Measurements from ENCODE around the gene DUXB. TPM values are rescaled to one million over a fixed set of nuclear protein-coding genes. Genes with fewer than 3 reads are reported as not detected.

DUXB gene, protein sequence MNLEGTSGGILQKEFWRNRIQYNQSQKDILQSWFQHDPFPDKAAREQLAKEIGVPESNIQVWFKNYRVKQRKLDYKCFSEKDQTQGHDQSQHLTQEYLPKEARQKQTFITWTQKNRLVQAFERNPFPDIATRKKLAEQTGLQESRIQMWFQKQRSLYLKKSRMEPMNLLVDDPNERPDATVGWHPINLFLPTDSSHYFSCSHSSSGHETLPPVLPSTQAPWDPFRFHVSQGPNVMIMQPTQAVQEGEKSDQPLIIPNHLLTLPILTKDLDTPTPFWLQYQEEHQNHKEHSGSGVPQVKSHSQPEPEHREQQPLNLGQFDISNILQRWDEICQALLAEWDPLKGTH
- not detected for total RNA-seq
- not detected for polyA plus RNA-seq
- 0 reads per million in 6 experiments for total RNA-seq

DNA sequence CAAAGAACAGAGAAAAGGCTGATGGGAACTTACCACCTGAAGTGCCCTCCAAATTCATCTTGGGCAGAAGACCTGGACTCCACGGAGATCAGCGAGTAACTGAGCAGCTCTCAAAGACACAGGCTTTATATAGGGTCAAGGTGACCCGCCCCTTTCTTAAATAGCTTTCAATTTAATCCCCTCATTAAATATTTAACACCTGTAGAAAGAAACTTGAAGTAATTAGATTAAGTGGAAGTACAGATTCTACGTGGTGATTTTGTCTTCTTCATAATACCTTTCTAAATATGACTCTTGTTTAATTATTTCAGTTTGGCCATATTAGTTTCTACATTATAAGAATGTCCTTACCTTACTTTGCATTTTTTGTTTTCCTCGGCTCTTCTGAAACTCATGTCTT, at the start of gene DUXB:
Gene DUXB, minus strand, starts transcription at position 101 of the 400 bp plus-strand sequence. Its CDS starts 43 bp downstream, at position 58.
- Mint-ChIP-seq H3K4me3 (no peak within 1 kb of the TSS), H3K4me1 (peaks cover 0 to 2% (median 0%) of the 10 kb centered on the region in 4 donors), H3K9me3 (no peaks in the 10 kb centered on the region), H3K27ac (no peak within 1 kb of the TSS), H3K27me3 (peaks cover 0 to 5% (median 0%) of the 10 kb centered on the region in 5 donors), H3K36me3 (no peaks in the 10 kb centered on the region)
- DNase-seq = no peak
- POLR2A ChIA-PET = no interaction called here
- ATAC-seq = no peak

DNA sequence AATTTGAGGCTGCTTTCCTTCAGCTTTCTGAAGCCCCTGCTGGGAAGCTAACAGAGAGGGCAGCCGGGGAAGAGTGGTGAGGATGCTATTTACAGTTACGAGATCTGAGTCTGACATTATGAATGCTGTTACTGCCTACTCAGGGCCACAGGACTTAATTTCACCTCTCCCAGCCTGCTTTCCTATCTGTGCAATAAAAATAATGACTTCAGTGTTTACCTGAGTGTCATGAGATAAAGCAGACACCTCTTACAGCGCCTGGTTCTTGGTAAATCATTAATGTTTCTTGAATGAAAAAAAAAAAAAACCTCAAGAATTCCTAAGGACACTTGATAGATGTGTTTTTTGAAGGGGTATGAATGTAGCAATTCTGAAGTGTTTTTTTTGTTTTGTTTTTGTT, 49.3 kb upstream of the DUXB start:
- H3K36me3 Mint-ChIP-seq = peaks cover 0 to 5% (median 0%) of the 10 kb centered on the region in 3 donors
- H3K4me3 Mint-ChIP-seq = no peak overlapping the region
- ATAC-seq (no peak), DNase-seq (no peak)
- peaks cover 15 to 43% (median 17%) of the 10 kb centered on the region in 5 donors for H3K27me3 Mint-ChIP-seq
- no peaks in the 10 kb centered on the region for H3K4me1 Mint-ChIP-seq
- peaks cover 0 to 14% (median 0%) of the 10 kb centered on the region in 9 donors for H3K9me3 Mint-ChIP-seq
- POLR2A ChIA-PET = no interaction called here
- H3K27ac Mint-ChIP-seq = no peak overlapping the region

DNA sequence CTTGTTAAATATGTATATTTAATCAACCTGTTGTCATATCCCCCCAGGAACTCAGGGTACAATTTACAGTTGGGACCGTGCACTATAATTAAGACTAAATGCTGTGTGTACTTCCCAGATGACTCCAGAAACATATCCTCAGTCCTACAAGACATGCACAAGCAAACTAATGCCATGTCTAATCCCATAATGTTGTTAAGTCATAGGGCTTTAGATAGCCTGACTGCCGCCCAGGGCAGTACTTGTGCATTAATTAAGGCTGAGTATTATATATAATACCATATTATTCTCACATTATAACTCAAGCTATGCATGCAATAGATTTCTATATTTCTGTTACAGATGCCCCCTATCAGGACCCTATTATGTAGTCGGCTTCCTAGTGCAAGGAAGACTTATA, 45.1 kb upstream of the DUXB start:
- Mint-ChIP-seq H3K4me1 (no peaks in the 10 kb centered on the region), H3K4me3 (no peak overlapping the region), H3K9me3 (peaks cover 6 to 28% (median 16%) of the 10 kb centered on the region in 9 donors), H3K27ac (no peak overlapping the region), H3K36me3 (peaks cover 0 to 20% (median 1%) of the 10 kb centered on the region in 3 donors), H3K27me3 (peaks cover 17 to 46% (median 24%) of the 10 kb centered on the region in 5 donors)
- POLR2A ChIA-PET = no interaction called here
- DNase-seq (no peak), ATAC-seq (no peak)

DNA sequence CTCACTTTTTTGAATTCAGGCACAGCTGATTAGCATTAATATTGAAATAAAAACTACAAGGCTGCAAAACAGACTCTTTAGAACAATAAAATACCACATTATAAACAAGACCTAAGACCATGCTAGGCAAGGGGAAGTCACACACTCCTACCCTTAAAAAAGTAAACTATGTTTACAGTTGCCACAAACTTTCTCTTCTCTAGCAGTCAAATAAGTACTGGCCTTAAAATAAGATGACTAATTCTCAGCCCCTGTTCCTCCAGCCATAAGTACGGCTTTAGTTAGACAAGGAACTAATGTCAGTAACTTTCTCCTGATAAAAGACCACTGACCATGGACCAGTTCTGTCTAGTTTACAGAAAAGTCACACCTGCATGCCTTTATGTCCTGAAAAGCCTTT, 44.6 kb upstream of the DUXB start:
- H3K36me3 Mint-ChIP-seq = peaks cover 0 to 20% (median 1%) of the 10 kb centered on the region in 3 donors
- H3K27ac Mint-ChIP-seq = no peak overlapping the region
- POLR2A ChIA-PET = no interaction called here
- no peak for ATAC-seq
- no peak for DNase-seq
- no peaks in the 10 kb centered on the region for H3K4me1 Mint-ChIP-seq
- peaks cover 6 to 28% (median 16%) of the 10 kb centered on the region in 9 donors for H3K9me3 Mint-ChIP-seq
- no peak overlapping the region for H3K4me3 Mint-ChIP-seq
- peaks cover 17 to 46% (median 25%) of the 10 kb centered on the region in 5 donors for H3K27me3 Mint-ChIP-seq

DNA sequence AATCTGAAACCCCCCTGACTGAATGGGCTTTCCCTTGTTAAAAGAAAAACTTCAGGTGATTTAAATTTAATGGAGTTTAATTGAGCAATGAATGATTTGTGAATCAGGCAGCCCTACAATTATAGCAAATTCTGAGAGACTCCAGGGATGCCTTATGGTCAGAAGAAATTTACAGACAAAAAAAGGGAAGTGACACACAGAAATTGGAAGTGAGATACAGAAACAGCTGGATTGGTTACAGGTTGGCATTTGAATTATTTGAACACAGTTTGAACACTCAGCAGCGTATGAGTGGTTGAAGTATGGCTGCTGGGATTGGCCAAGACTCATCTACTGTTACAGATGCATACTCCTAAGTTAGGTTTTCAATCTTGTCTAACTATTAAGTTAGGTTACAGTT, 44.0 kb upstream of the DUXB start:
- H3K9me3 Mint-ChIP-seq = peaks cover 6 to 28% (median 16%) of the 10 kb centered on the region in 9 donors
- H3K4me3 Mint-ChIP-seq = no peak overlapping the region

DNA sequence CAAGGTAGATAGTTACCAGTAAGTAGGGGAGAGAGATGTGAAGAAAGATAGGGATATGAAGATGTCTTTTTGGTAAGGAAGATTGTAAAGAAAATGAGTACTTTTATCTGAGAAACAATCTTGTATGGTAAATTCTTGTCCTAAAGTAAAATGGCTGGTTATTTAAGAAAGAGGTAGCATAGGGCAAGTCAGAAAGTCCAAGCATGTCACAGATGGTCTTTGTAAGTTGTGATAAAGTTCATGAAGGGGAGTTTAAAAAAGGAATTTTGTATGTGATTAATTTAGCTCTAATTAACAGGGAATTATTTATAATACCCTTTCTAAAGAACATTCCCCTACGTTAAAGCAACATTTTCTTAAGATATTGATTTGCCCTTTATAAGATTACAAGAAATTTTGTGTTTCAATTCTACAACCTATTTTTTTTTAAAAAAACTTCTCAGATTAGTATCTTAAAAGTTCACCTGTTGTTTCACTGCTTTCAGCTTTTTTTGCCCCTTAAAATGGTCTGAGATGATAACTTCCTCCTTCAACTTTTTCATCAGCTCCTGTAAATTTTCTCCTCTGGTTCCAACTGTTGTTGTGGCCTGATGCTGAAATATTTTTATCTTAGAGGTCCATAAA, 41.3 kb upstream of the DUXB start:
- no peaks in the 10 kb centered on the region for H3K4me1 Mint-ChIP-seq
- H3K4me3 Mint-ChIP-seq = no peak overlapping the region
- H3K36me3 Mint-ChIP-seq = peaks cover 0 to 15% (median 4%) of the 10 kb centered on the region in 3 donors
- H3K27me3 Mint-ChIP-seq = peaks cover 10 to 22% (median 13%) of the 10 kb centered on the region in 5 donors
- peaks cover 6 to 18% (median 14%) of the 10 kb centered on the region in 9 donors for H3K9me3 Mint-ChIP-seq
- DNase-seq = no peak
- no peak overlapping the region for H3K27ac Mint-ChIP-seq
- POLR2A ChIA-PET = no interaction called here
- ATAC-seq = no peak

More for the DNA sequence above, 44.0 kb upstream of the DUXB start:
- Mint-ChIP-seq H3K4me1 (no peaks in the 10 kb centered on the region), H3K27me3 (peaks cover 17 to 46% (median 25%) of the 10 kb centered on the region in 5 donors), H3K36me3 (peaks cover 0 to 20% (median 1%) of the 10 kb centered on the region in 3 donors), H3K27ac (no peak overlapping the region)
- DNase-seq (no peak), ATAC-seq (no peak)
- POLR2A ChIA-PET = no interaction called here

DNA sequence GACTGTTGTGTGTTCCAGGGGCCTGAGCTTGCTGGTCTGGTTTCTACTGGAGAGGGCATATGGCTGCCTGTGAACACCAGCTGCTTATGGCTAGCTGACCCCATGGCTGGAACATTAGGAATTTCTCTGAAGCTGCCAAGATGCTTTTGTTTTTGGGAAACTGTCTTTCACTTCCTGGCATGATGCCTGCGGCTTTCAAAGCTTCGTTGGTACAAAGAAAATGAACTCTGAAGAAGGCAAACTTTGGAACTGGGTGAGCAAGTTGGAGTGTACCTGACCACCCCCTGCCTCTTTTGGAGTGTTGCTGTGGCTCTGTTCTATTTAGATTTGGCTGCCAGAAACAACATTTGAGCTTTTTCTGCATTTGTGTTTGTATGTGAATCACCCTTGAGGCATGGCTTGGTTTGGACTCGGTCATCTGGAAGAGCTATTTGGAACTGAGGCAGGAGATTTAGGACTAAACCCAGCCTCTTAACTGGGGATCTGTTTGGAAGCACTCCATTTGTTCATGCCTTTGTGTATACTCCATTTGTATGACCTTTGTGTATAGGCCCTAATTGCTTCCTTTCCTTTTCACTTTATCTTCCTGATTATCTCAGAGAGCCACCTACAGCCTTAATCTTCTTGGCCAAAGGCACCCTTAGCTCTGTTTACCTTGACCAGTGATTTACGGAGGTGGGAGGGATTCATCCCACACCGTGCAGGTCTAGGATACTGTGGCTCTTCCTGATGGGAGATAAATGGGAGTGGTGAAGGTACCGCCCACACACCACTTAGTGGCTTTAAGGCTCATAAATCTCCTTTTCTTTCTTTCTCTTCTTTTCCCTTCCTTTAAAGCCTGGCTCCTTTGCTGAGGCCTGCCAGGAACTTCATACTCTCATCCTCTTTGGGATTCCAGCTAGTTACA, 32.3 kb upstream of the DUXB start:
- ATAC-seq = no peak
- POLR2A ChIA-PET = no interaction called here
- Mint-ChIP-seq H3K27me3 (peaks cover 0 to 6% (median 3%) of the 10 kb centered on the region in 5 donors), H3K9me3 (no peaks in the 10 kb centered on the region), H3K4me1 (no peaks in the 10 kb centered on the region), H3K27ac (peak overlapping the region in 3 of 10 donors; percentile 1 to 40 (median 14)), H3K4me3 (no peak overlapping the region), H3K36me3 (no peaks in the 10 kb centered on the region)
- DNase-seq = no peak

DNA sequence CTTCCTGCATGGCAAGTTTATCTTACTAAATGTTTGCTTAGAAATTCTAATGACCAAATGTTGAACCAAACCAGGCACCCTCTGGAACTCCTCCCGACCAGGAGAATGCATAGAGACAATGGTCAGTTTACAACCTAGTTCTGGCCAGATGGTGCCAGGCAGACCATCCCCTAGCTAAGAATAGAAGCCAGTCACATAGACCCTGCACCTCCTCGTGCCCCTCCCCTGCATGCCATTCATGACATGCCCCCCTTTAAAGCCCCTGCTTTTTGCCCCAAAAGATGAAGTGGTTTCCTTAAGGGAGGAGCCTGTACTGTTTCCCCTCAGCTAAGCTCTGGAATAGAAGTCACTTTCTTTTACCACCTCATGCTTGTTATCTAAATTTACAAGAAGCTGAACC, 31.6 kb upstream of the DUXB start:
- DNase-seq = no peak

DNA sequence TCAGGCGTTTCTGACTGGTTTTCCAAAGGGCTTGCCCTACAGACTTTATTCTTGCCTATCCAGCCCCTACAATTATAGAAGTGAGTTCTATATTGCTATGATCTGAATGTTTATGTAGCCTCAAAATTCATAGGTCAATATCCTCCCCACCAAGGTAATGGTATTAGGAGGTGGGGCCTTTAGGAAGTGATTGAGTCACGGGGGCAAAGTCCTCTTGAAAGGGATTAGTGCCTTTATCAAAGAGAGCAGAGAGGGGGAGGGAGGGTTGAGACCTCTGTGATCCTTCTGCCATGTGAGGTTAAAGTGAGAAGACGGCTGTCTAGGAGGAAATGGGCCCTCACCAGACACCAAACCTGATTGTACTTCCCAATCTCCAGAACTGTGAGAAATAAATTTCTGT, 26.0 kb upstream of the DUXB start:
- no peak overlapping the region for H3K27ac Mint-ChIP-seq
- H3K9me3 Mint-ChIP-seq = peaks cover 0 to 6% (median under 1%) of the 10 kb centered on the region in 9 donors
- no peak overlapping the region for H3K4me3 Mint-ChIP-seq
- no peak for DNase-seq
- POLR2A ChIA-PET = no interaction called here
- no peaks in the 10 kb centered on the region for H3K4me1 Mint-ChIP-seq
- H3K36me3 Mint-ChIP-seq = no peaks in the 10 kb centered on the region
- no peak for ATAC-seq
- peaks cover 0 to 5% (median 2%) of the 10 kb centered on the region in 5 donors for H3K27me3 Mint-ChIP-seq

More for the DNA sequence above, 31.6 kb upstream of the DUXB start:
- Mint-ChIP-seq H3K36me3 (no peaks in the 10 kb centered on the region), H3K4me3 (no peak overlapping the region), H3K4me1 (no peaks in the 10 kb centered on the region), H3K9me3 (no peaks in the 10 kb centered on the region), H3K27ac (no peak overlapping the region), H3K27me3 (peaks cover 0 to 4% (median 2%) of the 10 kb centered on the region in 5 donors)
- POLR2A ChIA-PET = no interaction called here
- no peak for ATAC-seq

DNA sequence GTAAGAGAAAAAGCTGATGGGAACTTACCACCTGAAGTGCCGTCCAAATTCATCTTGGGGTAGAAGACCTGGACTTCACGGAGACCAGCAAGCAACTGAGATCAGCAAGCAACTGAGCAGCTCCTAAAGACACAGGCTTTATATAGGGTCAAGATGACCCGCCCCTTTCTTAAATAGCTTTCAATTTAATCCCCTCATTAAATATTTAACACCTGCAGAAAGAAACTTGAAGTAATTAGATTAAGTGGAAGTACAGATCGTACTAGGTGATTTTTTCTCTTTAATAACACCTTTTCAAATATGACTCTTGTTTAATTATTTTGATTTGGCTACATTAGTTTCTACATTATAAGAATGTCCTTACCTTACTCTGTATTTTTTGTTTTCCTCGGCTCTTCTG, 25.1 kb upstream of the DUXB start, which contains the start of gene CPHXL:
Gene CPHXL, minus strand, starts transcription at position 101 of the 400 bp plus-strand sequence. Its CDS starts 48 bp downstream, at position 53.
- POLR2A ChIA-PET = no interaction called here
- H3K4me1 Mint-ChIP-seq = no peaks in the 10 kb centered on the region
- H3K4me3 Mint-ChIP-seq = no peak within 1 kb of the TSS
- peaks cover 0 to 13% (median 4%) of the 10 kb centered on the region in 9 donors for H3K9me3 Mint-ChIP-seq
- no peak within 1 kb of the TSS for H3K27ac Mint-ChIP-seq
- ATAC-seq (no peak), DNase-seq (no peak)
- no peaks in the 10 kb centered on the region for H3K36me3 Mint-ChIP-seq
- peaks cover 0 to 9% (median 7%) of the 10 kb centered on the region in 5 donors for H3K27me3 Mint-ChIP-seq

DNA sequence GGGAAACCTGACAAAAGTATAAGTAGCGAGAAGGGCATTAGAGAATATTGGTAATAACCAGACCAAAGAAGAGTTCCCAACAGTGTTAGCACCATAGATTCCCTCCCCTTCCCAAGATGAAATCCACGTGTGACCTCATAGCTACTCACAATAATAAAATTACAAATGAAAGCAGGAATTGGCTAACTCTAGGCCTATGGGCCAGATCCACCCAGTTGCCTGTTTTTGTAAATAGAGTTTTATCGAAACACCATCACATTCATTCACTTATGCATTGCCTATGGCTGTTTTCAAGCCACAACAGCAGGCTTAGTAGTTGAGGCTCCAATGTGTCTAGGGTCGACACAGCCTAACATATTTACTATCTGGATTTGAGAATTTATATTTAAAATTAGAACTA, 17.2 kb upstream of the DUXB start:
- Mint-ChIP-seq H3K27ac (no peak overlapping the region), H3K27me3 (peaks cover 6 to 74% (median 14%) of the 10 kb centered on the region in 5 donors), H3K4me1 (no peaks in the 10 kb centered on the region), H3K4me3 (no peak overlapping the region), H3K9me3 (peaks cover 0 to 23% (median 9%) of the 10 kb centered on the region in 9 donors), H3K36me3 (peaks cover 0 to 14% (median 5%) of the 10 kb centered on the region in 3 donors)
- ATAC-seq = no peak
- no peak for DNase-seq
- POLR2A ChIA-PET = no interaction called here

DNA sequence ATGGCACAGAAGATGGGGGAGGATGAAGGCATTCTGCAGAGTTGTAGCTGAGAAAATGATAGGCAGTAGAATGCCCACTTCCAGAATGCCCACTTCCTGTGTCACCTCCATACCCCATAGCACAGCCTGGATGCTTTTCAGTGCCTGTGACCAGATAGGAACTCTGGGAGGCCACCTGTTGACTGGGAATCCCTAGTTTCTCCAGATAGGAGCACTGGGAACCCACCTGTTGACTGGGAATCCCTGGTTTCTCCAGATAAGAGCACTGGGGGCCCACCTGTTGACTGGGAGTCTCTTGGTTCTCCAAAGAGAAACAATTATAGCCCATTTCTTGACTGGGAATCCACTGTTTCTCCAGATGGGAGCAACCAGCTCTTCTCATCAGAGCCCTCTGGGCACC, 13.4 kb upstream of the DUXB start:
- POLR2A ChIA-PET = no interaction called here
- H3K4me3 Mint-ChIP-seq = no peak overlapping the region
- H3K36me3 Mint-ChIP-seq = peaks cover 4 to 23% (median 14%) of the 10 kb centered on the region in 3 donors
- ATAC-seq (no peak), DNase-seq (no peak)
- peaks cover 3 to 59% (median 12%) of the 10 kb centered on the region in 5 donors for H3K27me3 Mint-ChIP-seq
- peaks cover 0 to 31% (median 15%) of the 10 kb centered on the region in 9 donors for H3K9me3 Mint-ChIP-seq
- no peaks in the 10 kb centered on the region for H3K4me1 Mint-ChIP-seq
- no peak overlapping the region for H3K27ac Mint-ChIP-seq
